Dermis microvascular lymphatic vessel endothelial cell (primary cell): ENCODE data around the gene HDAC7. TPM values are rescaled to one million over a fixed set of nuclear protein-coding genes. Genes with fewer than 3 reads are reported as not detected.
A peak's percentile ranks its signal among the peaks of the same experiment; 100 is the strongest.

Experiments used
- DNase-seq, 2 donors: peaks; one replicate each; pipeline versions ENCODE4 v3.0.0 to v3.0.0-alpha.2; 2010; ENCODE audit warnings: low read depth in 2 of 2
- total RNA-seq: library from RNA; depleted of rRNA; stranded (reverse); fragments of >200 nt; gene quantifications from 2 replicates; pipeline ENCODE4 v1.2.1, GENCODE V29; 2014

The HDAC7 gene
- total RNA-seq, 1 donor from 2014 or later = 28.8 TPM

DNA sequence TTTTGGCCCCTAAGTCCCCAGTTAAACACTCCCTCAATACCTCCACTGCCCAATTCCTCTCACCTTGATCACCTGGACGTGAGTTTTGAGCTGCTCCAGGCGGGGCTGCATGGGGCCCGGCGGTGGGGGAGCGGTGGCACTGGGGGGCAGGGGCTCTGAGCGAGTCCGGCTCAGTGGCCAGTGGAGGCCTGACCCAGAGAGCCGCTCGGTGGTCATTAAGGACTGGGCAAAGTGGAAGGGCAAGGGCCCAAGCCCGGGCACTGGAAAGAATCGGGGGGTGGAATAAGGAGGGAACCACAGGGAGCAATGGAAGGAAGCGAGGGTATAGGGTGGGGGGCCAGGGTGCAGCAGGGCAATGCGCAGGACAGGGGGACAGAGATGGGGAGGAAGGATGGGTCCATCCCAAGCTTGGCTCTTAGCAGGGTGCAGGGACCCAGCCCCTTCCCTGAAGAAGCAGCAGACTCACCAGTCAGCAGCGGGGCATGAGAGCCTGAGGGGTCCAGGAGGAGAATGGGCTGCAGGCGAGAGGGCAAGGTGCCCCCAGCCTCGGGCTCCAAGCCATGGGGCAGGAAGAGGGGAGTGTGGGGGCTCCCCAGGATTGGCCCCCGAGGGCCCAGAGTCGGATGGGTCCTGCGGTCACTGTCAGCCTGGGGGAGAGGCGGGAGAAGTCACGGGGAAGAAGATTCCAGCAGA lies 24.4 kb downstream of the HDAC7 start:
- no peak for DNase-seq

DNA sequence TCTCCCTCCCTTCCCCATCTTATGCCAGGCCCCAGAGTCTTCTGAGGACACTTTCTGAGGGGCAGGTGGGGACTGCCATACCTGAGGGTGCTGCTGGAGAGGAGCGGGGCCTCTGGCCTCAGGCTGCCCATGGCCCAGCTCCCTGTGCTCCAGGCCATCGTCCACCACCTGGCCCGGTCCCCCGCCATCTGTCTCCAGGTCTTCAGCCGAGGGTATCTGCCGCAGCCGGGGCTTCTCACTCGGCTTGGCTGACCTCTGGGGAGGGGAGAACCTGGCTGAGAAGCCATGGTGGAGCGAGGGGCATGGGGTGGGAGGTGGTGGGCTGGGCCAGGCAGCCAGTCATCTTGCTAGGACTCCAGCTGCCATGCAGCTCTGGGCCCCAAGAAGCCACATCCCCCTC lies 25.0 kb downstream of the HDAC7 start:
- no peak for DNase-seq

DNA sequence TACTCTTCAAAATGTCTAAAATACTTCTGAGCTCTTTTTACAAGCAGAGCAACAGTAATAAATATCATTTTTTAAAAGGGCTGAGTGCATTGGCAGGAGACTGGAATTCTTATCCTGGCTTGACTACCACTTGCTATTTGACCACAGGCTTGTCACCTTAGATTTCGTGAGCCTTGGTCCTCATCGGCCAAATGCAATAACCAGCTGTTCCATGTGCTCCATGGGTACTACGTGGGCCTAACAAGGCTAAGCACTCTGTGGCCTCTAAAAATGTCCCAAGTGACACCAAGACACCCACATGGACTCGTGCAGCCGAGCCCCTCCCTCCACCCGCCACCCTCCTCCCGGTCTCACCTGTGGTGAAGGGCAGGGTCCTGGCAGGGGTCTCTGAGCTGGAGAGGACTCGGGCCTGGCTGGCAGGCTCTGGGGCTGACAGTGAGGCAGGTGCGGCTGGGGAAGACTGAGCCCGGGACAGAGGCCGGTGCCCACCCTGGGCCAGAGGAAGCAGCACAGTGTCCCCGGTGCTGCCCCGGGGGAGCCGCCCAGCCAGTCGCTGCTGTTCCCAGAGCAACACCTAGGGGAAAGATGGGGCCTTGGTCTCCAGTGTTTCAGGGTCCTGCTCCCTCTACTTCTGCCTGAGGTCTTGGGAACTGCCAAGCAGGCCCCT lies 26.6 kb downstream of the HDAC7 start:
- no peak for DNase-seq

DNA sequence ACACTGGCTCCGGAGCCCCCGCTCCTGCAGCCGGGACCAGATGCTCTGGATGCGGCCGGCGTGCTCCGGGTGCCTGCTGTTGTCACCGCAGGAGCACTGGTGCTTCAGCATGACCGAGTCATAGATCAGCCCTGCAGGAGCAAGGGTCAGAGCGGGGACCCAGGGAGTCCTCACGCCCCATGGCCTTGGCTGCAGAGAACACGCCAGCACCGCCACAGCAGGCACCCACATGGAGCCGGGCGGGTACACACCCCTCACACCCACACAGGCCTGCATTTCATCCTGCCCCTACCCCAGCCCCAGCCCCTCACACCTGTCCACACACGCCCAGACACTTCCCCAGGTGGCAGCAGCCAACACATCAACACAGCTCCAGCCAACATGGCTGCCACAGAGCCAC lies 27.8 kb downstream of the HDAC7 start:
- DNase-seq = no peak

DNA sequence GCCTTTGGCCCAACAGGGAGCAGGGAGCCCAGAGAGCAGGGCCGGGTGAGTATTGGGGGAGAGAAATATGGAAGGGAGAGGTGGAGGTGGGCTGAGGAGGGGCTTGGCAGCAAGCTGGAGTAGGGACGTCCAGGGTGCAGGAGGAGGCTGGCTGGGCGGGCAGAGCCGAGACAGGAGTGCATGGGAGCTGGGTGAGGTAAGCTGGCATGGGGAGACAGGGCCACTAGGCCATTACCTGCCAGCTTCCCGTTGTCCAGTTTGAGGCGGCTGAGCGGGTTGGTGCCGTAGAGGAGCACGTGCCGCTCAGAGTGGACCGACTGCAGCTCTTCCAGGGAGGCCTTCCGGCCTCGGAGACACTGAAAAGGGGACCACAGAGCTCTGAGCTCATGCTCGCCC lies 28.4 kb downstream of the HDAC7 start:
- no peak for DNase-seq

DNA sequence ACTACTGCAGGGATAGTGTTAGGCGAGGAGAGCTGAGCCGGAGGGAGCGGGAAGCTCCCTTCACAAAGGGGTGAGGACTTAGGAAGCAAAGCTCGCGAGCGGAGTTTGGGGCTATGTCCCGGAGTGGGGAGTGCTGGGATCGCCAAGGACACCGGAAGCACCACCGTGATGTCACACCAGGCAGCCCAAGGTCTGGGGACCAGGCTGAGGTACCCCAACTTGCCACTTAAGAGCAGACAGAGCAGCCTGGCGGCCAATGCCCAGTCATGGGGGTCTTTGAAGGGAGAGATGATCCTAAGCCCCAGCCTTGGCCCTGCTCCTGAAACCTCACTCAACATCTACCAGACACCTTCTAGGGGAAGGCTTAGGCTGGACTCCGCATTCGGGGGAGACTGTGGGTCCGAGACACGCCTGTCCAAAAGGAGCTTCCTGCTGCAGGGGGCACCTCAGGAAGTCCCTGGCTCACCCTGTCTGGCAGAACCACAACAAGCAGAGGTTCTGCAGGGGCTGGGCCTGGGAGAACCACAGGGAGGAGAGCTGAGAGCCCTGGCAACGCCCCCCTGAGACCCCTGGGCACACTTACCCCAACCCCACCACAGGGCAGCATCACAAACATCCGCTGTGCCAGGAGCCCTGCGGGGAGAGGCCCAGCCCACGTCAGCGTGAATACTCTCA lies 28.9 kb downstream of the HDAC7 start:
- DNase-seq = no peak

DNA sequence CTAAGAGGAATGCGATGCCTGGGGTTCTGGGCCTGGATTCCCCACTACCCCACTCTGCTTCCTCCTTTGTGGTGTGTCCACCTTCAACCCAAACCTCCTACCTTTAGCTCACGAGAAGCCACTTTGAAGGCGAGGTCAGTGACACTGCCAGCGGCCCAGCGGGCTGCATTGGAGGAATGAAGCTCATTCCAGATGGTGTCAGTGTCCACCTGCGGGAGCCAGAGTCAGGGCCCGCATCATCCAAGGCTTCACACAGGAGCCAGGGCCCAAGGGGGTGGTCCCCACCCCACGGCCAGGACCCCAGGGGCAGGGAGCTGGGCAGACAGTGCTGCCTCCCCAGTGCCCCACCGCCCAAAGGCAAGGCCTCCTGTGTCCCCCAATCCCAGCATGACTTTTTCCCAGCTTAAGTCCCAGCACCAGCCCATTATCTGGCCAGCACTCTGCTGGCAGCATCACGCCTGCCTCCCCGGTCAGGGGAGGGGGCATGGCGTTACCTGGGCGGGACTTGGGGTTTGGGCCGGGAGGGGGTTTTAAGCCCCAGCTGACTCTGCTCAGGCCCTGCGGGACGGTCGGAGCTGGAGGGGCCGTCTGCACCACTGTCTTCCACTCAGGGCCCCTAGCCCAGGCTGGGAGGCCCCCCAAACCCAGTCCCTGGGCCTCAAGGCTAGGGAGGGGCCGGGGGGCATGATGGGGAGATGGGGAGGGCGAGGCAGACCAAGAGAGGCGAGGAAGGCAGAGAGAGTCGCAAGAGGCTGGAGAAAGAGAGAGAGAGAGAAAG lies 29.8 kb downstream of the HDAC7 start:
- no peak for DNase-seq

DNA sequence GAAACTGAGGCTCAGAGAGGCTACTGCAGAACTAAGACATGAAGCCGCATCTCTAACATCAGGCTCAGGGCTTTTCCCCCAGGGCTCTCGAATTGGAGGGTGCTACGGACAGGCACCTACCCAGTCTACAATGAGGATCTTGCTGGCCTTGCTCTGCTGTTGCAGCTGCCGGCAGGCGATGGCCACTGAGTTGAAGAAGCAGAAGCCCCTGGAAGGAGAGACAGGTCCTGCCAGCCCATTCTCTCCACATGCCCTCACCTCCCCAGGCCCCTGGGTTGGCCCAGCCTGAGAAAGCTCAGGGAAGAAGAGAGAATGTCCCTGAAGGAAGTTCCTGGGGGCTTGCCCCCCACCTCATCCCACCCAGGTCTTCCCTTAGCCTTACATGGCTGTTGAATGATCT lies 30.6 kb downstream of the HDAC7 start:
- no peak for DNase-seq

DNA sequence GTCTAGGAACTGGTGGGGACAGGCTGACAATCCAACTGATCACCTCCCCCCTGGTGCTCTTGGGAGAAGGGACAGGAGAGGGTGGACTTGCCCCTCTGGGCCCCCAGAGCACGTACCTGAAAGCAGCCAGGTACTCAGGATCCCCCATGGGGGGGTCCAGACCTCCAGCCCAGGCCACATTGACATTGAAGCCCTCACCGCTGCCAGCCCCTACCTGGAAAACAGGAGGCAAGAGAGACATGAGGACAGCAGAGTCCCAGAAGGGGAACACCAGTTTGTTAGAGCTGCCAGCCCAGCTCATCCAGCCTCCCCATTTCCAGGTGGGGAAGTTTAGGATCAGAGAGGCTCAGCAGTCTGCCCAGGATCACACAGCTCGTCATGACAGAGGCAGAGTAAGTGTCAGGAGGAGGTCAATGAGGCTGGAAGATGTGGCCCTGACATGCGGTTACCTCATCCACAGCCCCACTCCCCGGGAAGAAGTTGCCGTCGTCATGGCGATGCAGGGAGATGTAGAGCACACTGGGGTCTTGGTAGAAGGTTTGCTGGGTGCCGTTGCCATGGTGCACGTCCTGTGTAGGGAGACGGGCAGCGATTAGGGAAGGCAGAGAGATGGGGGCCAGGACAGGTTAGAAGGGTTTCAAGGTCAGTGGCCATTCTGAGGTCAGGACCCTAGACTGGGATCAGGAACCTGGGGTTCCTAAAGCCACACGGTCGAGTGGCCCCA lies 31.9 kb downstream of the HDAC7 start:
- no peak for DNase-seq

DNA sequence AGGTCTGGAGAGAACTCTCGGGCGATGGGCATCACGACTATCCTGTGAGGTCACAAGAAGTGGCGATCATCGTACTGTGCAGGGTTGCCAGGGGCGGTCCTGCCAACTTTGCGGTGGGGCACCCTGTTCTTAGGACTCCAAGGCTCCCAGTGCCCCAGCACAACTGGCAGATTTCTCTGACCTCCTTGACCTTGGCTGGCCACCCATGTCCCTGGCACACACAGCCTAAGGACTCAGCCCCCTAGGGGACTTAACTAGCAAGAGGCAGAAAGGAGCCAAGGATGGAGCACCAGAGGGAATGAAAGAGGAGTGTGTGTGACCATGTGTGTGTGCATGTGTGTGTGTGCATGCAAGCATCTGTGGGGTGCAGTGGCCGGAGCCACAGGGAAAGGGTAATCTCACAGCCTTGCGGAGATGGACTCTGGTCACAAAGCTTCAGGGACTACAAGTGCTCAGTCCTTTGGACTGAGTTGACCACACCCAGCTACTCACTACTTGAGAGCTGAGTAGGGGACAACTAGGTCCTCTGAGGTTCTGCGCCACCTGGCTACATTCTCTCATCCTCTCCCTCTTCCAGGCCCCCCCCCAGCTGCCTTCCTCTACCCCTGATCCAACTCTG lies 32.9 kb downstream of the HDAC7 start:
- DNase-seq = no peak

DNA sequence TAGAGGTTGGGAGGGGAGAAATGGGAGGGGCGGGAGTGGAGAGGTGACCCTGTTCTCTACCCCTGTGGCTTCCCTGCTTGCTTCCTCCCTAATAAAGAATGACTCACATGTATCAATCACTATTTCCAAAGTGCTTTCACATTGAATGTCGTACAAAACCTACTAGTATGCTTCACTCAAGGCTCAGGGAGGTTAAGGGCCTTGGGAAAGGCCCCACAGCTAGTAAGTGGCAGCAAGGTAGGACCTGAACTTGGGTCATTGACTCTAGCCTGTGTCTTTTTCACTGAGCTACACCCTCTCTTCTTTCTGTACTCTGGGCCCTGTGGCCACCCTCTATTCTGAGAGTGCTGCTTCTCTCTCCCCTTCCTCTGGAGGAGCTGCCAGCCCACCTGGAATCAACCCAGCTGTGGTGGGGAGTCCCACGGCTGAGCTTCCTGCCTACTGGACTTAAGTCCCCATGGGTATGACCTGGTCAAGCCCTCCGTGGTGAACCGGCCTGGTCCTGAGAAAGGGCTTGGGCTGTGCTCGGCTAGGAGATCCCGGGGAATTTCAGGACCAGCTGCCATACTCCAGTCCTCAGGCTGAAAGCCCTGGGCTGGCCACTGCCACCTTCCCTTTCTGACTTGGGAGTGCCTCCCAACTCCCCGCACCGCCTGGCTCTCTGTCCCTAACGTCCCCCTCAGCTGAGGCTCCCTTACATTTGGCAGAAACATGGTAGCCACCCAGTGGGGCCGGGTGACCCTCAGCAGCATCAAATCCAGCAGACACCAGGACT lies 33.6 kb downstream of the HDAC7 start:
- DNase-seq = no peak

DNA sequence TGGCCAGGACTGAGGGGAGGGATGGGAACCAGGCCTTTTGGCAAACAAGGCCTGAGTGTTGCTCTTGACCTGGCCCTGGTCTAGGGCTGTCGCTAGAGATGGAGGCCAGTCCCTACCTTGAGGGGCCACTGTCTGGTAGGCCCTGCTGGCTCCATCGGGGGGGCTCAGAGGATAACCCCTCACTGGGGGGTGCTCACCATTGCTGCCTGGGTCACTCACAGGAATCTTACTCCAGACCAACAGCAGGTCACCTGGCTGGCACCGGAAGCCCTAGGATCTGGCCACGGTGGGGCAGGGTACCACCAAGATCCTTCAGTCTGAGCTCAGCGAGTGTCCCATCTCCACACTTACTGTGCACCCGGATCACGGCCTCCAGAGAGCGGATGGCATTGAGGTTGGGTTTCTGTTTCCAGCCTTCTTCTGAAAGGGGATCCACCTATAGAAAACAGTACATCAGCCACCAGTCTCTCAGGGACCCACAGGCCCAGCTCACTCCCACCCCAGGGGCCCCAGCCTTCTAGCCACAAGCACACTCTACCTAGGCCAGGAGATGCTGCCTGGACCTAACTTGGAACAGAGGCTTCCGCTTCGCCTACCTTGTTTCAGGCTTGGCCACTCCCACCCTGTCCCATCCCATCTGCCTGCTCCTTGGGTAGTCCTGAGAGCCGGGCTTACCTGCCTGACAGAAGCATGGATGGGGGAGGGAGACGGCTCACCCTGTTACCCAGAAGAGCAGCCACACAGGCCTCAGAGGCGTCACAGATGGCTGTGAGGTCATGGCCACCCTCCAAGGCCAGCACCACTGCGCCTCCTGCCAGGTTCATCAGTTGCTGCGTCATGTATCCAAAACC lies 34.4 kb downstream of the HDAC7 start:
- no peak for DNase-seq

DNA sequence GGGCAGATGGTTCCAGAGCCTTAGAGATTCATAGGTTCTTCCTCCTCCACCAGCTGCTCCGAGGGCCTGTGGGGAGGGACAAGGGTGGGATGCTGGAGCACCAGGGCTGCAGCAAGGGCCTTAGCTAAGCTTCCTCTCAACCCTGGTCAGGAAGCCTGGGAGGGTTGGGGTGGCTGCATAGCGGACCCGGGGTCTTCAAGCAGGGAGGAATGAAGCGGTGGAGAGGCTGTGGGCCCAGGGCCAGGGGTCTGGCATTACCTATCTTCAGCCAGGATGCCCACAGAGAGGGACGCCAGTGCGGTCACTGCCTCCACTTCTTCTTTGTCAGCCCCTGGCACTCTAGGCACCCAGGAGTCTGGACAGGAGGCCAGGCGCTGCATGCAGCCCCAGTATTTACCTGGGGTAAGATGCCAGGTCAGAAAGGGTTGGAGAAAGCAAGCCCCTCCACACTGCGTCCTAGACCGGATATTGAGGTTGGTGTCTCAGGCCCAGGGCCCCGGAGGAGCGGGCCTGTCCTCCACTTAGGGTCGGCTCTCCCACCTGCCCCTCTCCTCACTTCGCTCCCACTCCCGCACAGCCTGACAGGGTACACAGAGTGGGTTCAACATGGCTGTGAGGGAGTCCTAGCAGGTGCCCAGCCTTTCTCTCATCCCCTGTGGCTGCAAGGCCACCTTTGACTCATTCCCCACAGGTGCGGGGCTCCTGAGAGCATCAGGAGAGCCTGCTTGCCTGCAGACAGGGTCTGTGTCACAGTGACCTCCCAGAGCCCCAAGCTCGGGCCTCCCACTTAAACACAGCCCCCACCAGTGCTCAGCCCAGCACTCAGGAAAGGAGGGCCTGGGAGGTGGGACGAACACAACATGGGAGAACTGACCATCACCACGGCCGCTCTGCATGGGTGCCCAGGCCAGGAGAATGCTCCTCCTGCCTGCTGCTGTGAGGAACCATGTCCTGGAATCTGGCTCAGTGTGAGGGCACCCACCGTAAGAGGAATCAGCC lies 35.6 kb downstream of the HDAC7 start:
- DNase-seq = no peak

DNA sequence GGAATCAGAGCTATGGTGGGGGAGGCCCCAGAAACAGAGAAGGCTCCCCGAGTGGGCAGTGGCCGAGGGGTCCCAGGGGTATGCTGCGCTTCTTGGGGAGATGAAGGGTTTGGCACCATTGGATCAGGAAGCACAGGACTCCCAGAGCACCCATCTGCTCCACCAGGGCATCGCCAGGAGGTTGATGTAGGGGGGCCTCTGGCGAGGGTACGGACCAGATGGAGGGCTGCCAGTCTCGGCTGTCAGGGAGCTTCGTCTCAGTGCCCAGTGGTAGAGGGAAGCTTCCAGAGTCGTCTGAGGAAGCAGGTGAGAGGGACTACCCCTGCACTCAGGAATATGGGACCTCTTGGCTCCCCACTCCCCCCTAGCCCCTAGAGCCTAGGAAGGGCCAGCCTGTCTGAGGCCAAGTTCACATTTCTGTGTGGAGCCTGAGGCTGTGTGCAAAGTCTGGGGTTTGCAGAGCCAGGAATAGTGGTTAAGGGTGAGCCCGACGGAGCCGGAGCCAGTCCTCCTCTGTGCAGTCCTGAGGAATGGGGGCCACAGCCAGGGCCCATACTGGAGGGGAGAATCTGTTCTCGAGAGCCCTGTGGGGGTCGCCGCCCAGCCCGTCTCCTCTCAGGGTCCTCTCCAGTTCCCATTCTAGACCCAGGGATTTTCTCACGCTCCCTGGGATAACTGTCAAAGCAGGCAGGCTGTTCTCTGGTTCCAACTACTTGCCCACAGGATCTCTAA lies 36.5 kb downstream of the HDAC7 start:
- DNase-seq = no peak

DNA sequence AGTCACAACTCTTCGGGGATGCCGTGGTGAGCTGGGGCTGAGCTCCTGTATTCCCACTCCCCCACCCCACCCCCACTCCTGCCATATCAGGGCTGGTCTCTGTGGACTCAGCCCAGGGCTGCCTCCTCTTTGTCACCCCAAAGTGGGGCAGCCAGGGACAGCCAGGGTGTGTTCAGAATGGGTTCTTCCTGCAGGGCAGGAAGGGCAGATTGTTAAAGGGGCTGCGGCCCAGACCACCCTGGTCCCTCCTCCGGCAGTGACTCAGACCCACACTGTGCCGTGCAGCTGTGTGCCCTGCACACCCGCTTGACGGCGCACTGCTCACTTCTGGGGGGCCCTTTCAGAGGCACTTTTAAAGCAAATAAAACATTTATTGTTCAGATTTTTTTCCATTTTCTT lies 37.3 kb downstream of the HDAC7 start:
- peak in 1 of 2 donors; percentile 34 for DNase-seq

DNA sequence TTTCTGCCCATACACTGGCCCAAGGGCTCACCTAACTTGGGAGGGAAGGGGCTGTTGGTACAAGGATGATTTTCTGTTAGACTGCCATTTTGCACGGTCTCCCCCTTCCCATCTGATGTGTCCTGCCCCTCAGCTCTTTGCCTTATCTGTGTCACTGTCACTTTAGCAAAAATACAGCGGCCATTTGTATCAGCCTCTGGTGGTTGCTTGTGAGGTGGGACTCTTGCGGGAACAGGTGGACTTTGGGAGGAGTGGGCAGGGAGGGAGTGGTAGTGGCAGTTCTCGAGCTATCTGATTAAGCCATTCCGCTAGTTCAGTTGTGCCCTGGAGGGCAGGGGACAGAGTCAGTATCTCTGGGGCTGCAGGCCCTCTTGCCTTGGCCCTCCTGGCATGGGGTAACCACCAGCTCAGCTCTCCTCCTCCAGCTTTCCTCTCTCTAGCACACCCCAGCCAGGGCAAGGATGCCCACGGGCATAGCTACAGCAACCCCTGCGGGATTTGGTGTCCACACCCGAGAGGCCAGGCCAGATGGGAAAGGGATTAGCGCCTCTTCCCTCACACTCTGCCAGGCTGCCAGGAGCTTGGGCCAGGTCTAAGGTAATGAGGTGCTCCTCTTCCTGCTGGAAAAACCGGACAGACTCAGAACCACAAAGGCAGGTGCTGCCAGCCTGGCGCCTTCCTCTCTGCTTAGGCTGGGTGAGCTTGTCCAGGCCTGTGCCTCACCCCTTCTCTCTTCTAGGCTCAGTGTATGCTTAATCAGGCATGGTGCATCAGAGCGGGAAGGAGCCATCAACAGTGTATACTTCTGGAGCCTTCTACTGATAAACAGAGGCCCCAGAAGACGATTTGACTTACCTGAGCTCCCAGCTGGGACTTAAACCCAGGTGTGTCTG lies 38.0 kb downstream of the HDAC7 start:
- DNase-seq = no peak
